D341Med (cell line): ENCODE measurements around the gene DNAJB1.
"Not testable (repeated sequence)": the region's sequence is repeated elsewhere in the genome, so short reads cannot be mapped to it uniquely, and the experiment has no call there.

Experiments
- DNase-seq: peaks from one replicate; pipeline ENCODE4 v3.0.0; 2012; ENCODE audit warnings: low spot score

DNAJB1 gene

DNA sequence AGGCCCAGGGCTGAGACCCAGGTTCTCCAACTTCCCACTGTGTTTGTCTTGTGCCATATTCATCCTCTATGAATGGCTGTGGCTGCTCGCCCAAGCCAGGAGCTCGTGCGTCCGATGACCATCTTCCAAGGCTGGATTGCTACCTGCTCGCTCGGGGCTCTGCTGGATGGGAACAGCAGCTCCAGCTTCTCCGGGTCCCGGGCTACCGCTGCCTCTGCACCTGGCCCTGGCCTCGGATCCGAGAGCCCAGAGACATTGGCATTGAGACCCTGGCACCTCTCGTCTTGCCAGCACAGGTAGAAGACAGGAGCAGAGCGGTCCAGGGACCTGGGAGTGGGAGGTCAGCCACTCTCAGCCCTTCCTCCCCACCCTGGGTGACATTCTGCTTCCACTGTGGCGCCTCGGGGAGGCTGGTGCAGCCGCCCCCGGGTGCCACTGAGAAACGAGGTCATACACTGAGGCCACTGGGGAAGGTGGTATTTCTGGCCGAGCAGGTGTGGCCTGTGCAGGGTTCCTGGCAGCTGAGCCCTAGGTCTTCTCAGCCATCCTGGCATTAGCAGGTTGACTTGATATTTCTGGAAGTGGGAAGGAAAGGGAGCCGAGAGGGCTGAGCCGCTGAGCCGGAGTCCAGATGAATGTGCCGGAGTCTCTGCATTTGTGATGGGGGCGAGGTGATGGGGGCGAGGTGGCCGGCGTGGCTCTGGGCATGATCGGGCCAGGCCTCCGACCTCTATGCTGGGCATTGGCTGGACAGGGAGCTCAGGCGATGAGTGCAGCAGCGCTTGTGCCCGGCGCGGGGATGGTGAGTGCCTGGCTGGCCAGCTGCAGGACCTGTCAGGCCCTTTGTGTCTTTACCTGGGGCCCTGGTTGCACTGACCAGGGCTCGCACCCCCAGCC, 35.1 kb upstream of the DNAJB1 start:
- no peak for DNase-seq

- DNase-seq = not testable (repeated sequence)
Observed at GRCh38 chr19:14552006-14552360, 33.8 kb upstream of the DNAJB1 start.

DNA sequence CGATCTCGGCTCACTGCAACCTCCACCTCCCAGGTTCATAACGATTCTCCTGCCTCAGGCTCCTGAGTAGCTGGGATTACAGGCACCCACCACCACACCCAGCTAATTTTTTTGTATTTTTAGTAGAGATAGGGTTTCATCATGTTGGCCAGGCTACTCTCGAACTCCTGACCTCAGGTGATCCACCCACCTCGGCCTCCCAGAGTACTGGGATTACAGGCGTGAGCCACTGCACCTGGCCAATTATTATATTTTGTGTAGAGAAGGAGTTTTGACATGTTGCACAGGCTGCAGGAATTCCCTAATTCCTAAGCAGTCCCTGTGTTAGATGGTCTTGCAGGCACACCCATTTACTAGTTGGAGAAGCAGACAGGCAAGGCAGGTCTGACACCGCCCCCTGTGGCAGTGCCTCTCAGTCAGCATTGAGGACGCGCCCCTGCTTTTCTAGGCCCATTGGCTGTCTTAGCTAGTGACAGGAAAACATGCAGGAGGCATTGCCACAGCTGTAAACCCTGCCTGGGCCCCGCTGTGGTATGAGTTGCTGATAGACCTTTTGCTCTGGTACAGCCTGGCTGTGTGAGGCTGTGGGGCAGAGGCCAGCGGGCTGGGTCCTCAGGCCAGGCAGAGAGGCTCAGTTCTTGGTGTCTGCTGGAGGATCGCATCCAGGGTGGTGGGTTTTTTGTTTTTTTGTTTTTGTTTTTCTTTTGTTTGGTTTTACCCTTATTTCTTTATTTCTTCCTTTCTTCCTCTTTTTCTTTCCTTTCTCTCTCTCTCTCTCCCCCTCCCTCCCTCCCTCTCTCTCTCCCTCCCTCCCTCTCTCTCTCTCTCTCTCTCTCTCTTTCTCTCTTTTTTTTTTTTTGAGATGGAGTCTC, 33.2 kb upstream of the DNAJB1 start:
- peak; percentile 66 for DNase-seq

- DNase-seq = peak; percentile 22
Observed at GRCh38 chr19:14550201-14550754, 32.1 kb upstream of the DNAJB1 start.

DNA sequence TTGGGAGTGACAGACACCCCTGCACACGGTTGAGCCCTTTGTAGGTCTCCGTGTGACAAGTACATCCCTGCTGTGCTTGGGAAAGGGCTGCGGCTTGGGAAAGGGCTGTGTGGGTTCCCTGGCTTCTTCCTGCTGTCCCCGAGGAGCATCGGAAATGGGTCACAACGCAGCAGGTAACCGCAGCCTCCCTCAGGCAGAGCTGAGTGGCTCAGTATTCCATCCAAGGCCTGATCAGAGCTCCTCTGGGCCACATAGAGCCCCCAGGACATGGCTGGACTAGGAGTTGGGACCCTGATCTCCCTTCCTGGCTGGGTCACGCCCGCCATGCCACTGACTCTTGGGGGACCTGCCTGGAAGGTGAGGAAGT, 27.5 kb upstream of the DNAJB1 start:
- DNase-seq = peak; percentile 27

DNA sequence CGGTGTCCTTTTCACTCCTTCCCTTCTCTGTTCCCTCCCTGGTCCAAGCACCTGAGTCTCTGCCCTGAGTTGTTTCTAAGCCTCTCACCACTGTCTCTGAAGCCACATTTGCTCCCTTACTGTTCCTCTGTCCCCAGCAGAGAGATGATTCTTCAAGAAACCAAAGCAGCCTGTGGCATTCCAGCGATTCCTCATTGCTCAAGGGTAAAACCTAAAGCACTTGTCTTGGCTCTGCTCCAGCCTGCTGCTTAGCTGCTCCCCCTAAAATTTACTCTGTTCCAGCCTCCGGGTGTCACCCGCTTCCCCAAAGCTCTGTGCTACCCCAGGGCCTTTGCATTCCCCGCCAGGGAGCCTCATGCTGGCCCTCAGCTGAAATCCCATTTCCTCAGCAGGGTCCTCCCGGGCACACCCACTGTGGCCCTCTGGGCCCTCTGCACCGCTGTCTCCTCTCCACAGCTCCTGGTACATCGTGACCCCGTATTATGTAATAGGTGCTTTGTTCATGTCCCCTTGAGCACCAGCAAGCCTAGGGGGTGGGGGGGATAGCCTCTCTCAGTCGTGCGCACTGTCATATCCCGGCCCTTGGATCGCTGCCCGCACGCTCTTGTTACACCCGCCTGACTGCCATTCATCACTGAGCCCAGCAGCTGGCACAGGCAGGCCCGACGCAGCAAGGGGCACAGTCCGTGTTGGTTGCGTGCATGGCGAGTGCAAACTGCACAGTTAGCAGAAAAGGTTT, 26.9 kb upstream of the DNAJB1 start:
- DNase-seq = peak; percentile 36

GRCh38 chr19:14544047-14544446, 25.9 kb upstream of the DNAJB1 start:
- DNase-seq = peak; percentile 19

GRCh38 chr19:14542711-14543328, 24.6 kb upstream of the DNAJB1 start:
- DNase-seq = peak; percentile 34

GRCh38 chr19:14541979-14542378, 23.8 kb upstream of the DNAJB1 start:
- DNase-seq = not testable (repeated sequence)

DNA sequence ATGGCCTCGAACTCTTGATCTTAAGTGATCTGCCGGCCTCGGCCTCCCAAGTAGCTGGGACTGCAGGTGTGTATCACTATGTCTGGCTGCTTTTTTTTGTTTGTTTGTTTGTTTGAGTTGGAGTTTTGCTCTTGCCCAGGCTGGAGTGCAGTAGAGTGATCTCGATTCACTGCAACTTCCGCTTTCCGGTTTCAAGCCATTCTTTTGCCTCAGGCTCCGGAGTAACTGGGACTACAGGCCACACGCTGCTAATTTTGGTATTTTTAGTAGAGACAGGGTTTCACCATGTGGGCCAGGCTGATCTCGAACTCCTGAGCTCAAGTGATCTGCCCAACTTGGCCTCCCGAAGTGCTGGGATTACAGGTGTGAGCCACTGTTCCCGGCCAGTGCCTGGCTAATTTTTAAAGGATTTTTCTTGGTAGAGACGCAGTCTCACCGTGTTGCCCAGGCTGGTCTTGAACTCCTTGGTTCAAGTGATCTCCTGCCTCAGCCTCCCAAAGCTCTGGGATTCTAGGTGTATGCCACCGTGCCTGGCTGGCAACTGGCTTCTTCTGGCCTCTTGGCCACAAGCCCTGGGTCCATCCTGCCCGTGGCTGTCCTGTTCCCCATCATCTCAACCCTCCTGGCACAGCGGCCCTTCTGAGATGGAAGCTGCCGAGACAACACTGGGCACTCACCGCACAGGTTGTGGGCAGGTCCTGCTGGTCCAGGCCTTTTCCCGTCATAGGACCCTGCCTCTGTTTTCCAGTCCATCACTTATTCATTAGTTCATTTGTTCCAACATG, 22.7 kb upstream of the DNAJB1 start:
- DNase-seq = peak; percentile 18

- peak; percentile 72 for DNase-seq
Observed at GRCh38 chr19:14536926-14537692, 18.9 kb upstream of the DNAJB1 start.

GRCh38 chr19:14533450-14533849, 15.3 kb upstream of the DNAJB1 start:
- DNase-seq = no peak

- DNase-seq = no peak
Observed at GRCh38 chr19:14530506-14530905, 12.3 kb upstream of the DNAJB1 start.

DNA sequence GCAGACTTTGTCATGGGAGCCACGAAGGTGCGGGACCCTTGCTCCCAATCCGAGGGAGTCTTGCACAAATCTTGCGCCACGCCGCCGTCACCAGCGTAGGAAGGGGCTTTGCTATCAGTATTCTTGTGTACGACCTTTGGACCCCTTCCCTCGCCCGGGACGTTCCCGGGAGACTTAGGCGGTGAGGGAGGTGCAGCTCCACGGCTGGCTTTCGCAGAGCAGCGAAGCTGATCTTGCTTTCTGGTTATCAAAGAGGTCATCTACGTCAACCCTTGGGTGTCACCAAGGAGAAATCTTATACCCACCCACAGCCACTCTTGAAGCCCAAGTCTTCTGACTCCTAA, 11.8 kb upstream of the DNAJB1 start:
- no peak for DNase-seq

GRCh38 chr19:14529254-14530004, 11.2 kb upstream of the DNAJB1 start, which contains the start of gene TECR:
TECR (plus strand) TSS chr19:14529594; CDS start chr19:14529697, 103 bp downstream.
- DNase-seq = peak; percentile 97

GRCh38 chr19:14528419-14529253, 10.4 kb upstream of the DNAJB1 start:
- no peak for DNase-seq

- DNase-seq = no peak
Observed at GRCh38 chr19:14526423-14526822, 8.2 kb upstream of the DNAJB1 start.

- DNase-seq = no peak
Observed at GRCh38 chr19:14525729-14526128, 7.5 kb upstream of the DNAJB1 start.
